Activated CD8-positive, alpha-beta T cell treated with anti-CD3 and anti-CD28 coated beads for 36 hours (primary cell): ENCODE measurements around the gene CNTNAP2. TPM values are rescaled to one million over a fixed set of nuclear protein-coding genes. Genes with fewer than 3 reads are reported as not detected.
"Not testable (repeated sequence)": the region's sequence is repeated elsewhere in the genome, so short reads cannot be mapped to it uniquely, and the experiment has no call there.

Experiments
- ATAC-seq: fragments of 200-7000 bp; cut with Tn5 transposase; one replicate; pipeline ENCODE4 v1.10.0; 2021; ENCODE audit warnings: mild to moderate bottlenecking, moderate library complexity
- CTCF ChIA-PET: fragments of 350-600 bp; sonication (Branson Sonifier 250); formaldehyde crosslinking; loops from one replicate; lab custom pipeline; 2021; ENCODE audit warnings: antibody characterized with exemption; lab: Charles Lee
- POLR2A ChIA-PET: fragments of 350-600 bp; sonication (Branson Sonifier 250); formaldehyde crosslinking; loops from one replicate; lab custom pipeline; 2021; ENCODE audit warnings: antibody characterized with exemption; lab: Charles Lee
- DNase-seq: peaks from one replicate; pipeline ENCODE4 v3.0.0-alpha.2; 2020
- H3K27ac Mint-ChIP-seq: one replicate; pipeline ENCODE4 v1.8.0; 2021; ENCODE audit warnings: mild to moderate bottlenecking, mixed read lengths
- H3K27me3 Mint-ChIP-seq: one replicate; pipeline ENCODE4 v1.8.0; 2021; ENCODE audit warnings: mixed read lengths
- H3K36me3 Mint-ChIP-seq: one replicate; pipeline ENCODE4 v1.8.0; 2021; ENCODE audit warnings: low read depth, mixed read lengths
- H3K4me1 Mint-ChIP-seq: one replicate; pipeline ENCODE4 v1.8.0; 2021; ENCODE audit warnings: low read depth, mixed read lengths
- H3K4me3 Mint-ChIP-seq: one replicate; pipeline ENCODE4 v1.8.0; 2021; ENCODE audit warnings: mild to moderate bottlenecking, moderate library complexity, mixed read lengths
- H3K9me3 Mint-ChIP-seq: one replicate; pipeline ENCODE4 v1.8.0; 2021; ENCODE audit warnings: mixed read lengths
- intact Hi-C: fragments of 100-400 bp; cut with micrococcal nuclease; formaldehyde crosslinking; loops from one replicate; pipeline ENCODE4 v1.10.0; 2022
- total RNA-seq, 2 experiments: library from RNA; stranded (reverse); gene quantifications; one replicate each; pipeline ENCODE4 v1.2.3, GENCODE V29; 2021
- TF ChIP-seq, protein P1 (sequence below): fragments of 200-600 bp; IDR thresholded peaks from one replicate; pipeline ENCODE4 v1.8.0; 2022; ENCODE audit warnings: antibody characterized with exemption, mild to moderate bottlenecking

Gene CNTNAP2
- total RNA-seq, 2 experiments from 2014 or later, result not detected

- H3K27me3 Mint-ChIP-seq, result peaks cover 9% of the 10 kb centered on the region
- ATAC-seq, result no peak
- DNase-seq, result no peak
- ChIA-PET POLR2A (no interaction called here), CTCF (no interaction called here)
- H3K9me3 Mint-ChIP-seq, result peaks cover 5% of the 10 kb centered on the region
- H3K27ac Mint-ChIP-seq, result no peak overlapping the region
- no peaks in the 10 kb centered on the region for H3K4me1 Mint-ChIP-seq
- intact Hi-C loops, result no loop called here
- no peaks in the 10 kb centered on the region for H3K36me3 Mint-ChIP-seq
- H3K4me3 Mint-ChIP-seq, result no peak overlapping the region
- TF ChIP-seq, protein P1, sequence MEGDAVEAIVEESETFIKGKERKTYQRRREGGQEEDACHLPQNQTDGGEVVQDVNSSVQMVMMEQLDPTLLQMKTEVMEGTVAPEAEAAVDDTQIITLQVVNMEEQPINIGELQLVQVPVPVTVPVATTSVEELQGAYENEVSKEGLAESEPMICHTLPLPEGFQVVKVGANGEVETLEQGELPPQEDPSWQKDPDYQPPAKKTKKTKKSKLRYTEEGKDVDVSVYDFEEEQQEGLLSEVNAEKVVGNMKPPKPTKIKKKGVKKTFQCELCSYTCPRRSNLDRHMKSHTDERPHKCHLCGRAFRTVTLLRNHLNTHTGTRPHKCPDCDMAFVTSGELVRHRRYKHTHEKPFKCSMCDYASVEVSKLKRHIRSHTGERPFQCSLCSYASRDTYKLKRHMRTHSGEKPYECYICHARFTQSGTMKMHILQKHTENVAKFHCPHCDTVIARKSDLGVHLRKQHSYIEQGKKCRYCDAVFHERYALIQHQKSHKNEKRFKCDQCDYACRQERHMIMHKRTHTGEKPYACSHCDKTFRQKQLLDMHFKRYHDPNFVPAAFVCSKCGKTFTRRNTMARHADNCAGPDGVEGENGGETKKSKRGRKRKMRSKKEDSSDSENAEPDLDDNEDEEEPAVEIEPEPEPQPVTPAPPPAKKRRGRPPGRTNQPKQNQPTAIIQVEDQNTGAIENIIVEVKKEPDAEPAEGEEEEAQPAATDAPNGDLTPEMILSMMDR, result no peak
These were observed 2210.8 kb downstream of the CNTNAP2 start for GRCh38 chr7:148327379-148327778.

DNA sequence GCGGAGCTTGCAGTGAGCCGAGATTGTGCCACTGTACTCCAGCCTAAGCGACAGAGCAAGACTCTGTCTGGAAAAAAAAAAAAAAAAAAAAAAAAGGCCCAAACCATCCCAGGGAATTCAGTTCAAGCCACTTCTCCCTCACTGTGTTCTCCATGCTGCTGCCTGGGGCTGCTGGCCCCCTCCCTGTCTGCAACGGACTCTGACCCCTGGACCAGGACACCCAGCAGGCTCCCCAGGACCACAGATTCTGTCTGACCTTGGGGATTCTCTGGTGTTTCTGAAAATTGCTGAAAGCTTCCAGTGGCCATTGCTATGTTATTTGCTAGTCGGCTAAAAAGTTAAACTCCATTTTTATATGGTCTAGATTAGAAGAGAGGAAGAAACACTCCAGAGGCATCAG is 2212.3 kb downstream of the CNTNAP2 start:
- TF ChIP-seq, protein P1, result no peak
- no peak overlapping the region for H3K27ac Mint-ChIP-seq
- no peak overlapping the region for H3K4me3 Mint-ChIP-seq
- peaks cover 5% of the 10 kb centered on the region for H3K9me3 Mint-ChIP-seq
- intact Hi-C loops, result no loop called here
- H3K4me1 Mint-ChIP-seq, result no peaks in the 10 kb centered on the region
- POLR2A ChIA-PET, result no interaction called here
- H3K27me3 Mint-ChIP-seq, result peaks cover 9% of the 10 kb centered on the region
- ATAC-seq (no peak), DNase-seq (no peak)
- H3K36me3 Mint-ChIP-seq, result no peaks in the 10 kb centered on the region
- CTCF ChIA-PET, result no interaction called here

DNA sequence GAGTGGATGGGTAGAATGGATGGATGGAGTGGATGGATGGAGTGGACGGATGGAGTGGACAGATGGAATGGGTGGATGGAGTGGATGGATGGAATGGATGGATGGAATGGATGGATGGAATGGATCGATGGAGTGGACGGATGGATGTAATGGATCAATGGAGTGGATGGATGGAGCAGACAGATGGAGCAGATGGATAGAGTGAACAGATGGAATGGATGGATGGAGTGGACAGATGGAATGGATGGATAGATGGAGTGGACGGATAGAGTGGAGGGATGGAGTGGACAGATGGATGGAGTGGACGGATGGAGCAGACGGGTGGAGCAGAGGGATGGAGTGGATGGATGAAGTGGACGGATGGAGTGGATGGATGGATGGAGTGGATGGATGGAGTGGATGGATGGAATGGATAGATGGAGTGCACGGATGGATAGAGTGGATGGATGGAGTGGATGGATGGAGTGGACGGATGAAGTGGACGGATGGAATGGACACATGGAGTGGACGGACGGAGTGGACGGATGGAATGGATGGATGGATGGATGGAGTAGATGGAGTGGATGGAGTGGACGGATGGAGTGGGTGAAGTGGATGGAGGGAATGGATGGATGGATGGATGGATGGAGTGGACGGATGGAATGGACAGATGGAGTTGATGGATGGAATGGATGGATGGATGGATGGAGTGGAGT is 2213.7 kb downstream of the CNTNAP2 start:
- Mint-ChIP-seq H3K36me3 (no peaks in the 10 kb centered on the region), H3K27me3 (peaks cover 9% of the 10 kb centered on the region), H3K27ac (no peak overlapping the region), H3K9me3 (peaks cover 5% of the 10 kb centered on the region), H3K4me1 (no peaks in the 10 kb centered on the region), H3K4me3 (no peak overlapping the region)
- TF ChIP-seq, protein P1, result no peak
- intact Hi-C loops, result no loop called here
- no peak for DNase-seq
- ATAC-seq, result no peak
- ChIA-PET POLR2A (no interaction called here), CTCF (no interaction called here)

GRCh38 chr7:148330822-148331221 is 2214.2 kb downstream of the CNTNAP2 start:
- Mint-ChIP-seq H3K4me1 (no peaks in the 10 kb centered on the region), H3K27me3 (peaks cover 12% of the 10 kb centered on the region), H3K9me3 (peaks cover 5% of the 10 kb centered on the region), H3K27ac (no peak overlapping the region), H3K36me3 (no peaks in the 10 kb centered on the region), H3K4me3 (no peak overlapping the region)
- ChIA-PET CTCF (no interaction called here), POLR2A (no interaction called here)
- TF ChIP-seq, protein P1, result no peak
- ATAC-seq (no peak), DNase-seq (no peak)
- intact Hi-C loops, result no loop called here

DNA sequence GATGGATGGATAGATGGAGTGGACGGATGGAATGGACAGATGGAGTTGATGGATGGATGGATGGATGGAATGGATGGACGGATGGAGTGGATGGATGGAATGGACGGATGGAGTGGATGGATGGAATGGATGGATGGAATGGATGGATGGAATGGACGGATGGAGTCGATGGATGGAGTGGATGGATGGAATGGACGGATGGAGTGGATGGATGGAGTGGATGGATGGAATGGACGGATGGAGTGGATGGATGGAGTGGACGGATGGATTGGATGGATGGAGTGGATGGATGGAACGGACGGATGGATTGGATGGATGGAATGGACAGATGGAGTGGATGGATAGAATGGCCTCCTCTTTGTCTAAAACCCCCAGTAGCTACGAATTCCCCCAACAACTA is 2214.9 kb downstream of the CNTNAP2 start:
- H3K4me1 Mint-ChIP-seq, H3K9me3 Mint-ChIP-seq, intact Hi-C loops, H3K36me3 Mint-ChIP-seq, DNase-seq, POLR2A ChIA-PET, H3K27ac Mint-ChIP-seq, H3K4me3 Mint-ChIP-seq, ATAC-seq, CTCF ChIA-PET: not testable (repeated sequence)
- peaks cover 13% of the 10 kb centered on the region for H3K27me3 Mint-ChIP-seq
